ENCODE results near the gene BMP8B. TPM values are rescaled to one million over a fixed set of nuclear protein-coding genes. Genes with fewer than 3 reads are reported as not detected.

BMP8B gene
- total and polyA plus RNA-seq, 2 of the 8 experiments (the other 6 are each of a cell fraction or from before 2014, with no cell fraction given), result 0.37 to 0.50 TPM

GRCh38 chr1:39836595-39837110 lies 48.0 kb upstream of the BMP8B start (continued):
- TF ChIP-seq NANOG (IDR thresholded peaks at IDR 0.05; ENCODE audit: insufficient read depth, low read depth, low read length, poor library complexity, severe bottlenecking) (no peak), SIRT6 (IDR thresholded peaks at IDR 0.05; ENCODE audit: low read length) (no peak), SP1 (IDR thresholded peaks at IDR 0.05; ENCODE audit: low read depth, low read length) (no peak)
